Left lung (tissue), 10 donors: Measurements from ENCODE around the gene KIAA1143. TPM values are rescaled to one million over a fixed set of nuclear protein-coding genes. Genes with fewer than 3 reads are reported as not detected.

Experiments used
- ATAC-seq: fragments of 200-7000 bp; cut with Tn5 transposase; one replicate; pipeline ENCODE4 v1.9.1; 2020; ENCODE audit warnings: moderate library complexity
- DNase-seq, 4 donors: peaks; one replicate each; pipeline ENCODE4 v3.0.0-alpha.2; 2013 to 2020
- H3K27ac ChIP-seq, 2 donors: fragments of 200-600 bp; sonication (generic) in 1 of 2; one replicate each; pipeline versions ENCODE4 v1.5.0 to v1.8.0; 2020 to 2021
- H3K27me3 ChIP-seq, 2 donors: fragments of 200-600 bp; sonication (generic) in 1 of 2; one replicate each; pipeline versions ENCODE4 v1.5.0 to v1.8.0; 2020 to 2021
- H3K36me3 ChIP-seq, 2 donors: fragments of 200-600 bp; sonication (generic) in 1 of 2; one replicate each; pipeline versions ENCODE4 v1.5.0 to v1.8.0; 2020 to 2021
- H3K4me1 ChIP-seq, 2 donors: fragments of 200-600 bp; one replicate each; pipeline ENCODE4 v1.8.0; 2021
- H3K4me3 ChIP-seq, 2 donors: fragments of 200-600 bp; sonication (generic) in 1 of 2; one replicate each; pipeline versions ENCODE4 v1.5.0 to v1.8.0; 2020 to 2021; ENCODE audit warnings: mild to moderate bottlenecking in 1 of 2
- H3K9me3 ChIP-seq, 2 donors: fragments of 200-600 bp; sonication (generic) in 1 of 2; one replicate each; pipeline versions ENCODE4 v1.5.0 to v1.8.0; 2020 to 2021
- CTCF ChIP-seq, 2 donors: fragments of 200-600 bp; sonication (generic) in 1 of 2; IDR thresholded peaks; one replicate each; pipeline versions ENCODE4 v1.5.0 to v1.8.0; 2021; ENCODE audit warnings: antibody characterized with exemption in 2 of 2
- intact Hi-C, 2 donors: fragments of 100-400 bp; cut with DNase I; formaldehyde crosslinking; loops; one replicate each; pipeline versions ENCODE4 v1.11.2 to v1.14.2; 2022
- polyA plus RNA-seq, 6 donors: library from polyadenylated mRNA; unstranded; fragments of 120-200 nt; gene quantifications; one replicate each; pipeline ENCODE4 v1.2.1, GENCODE V29; 2013; ENCODE audit not compliant: insufficient read length in 6 of 6
- total RNA-seq, 2 donors: library from RNA; stranded (reverse); fragmentation: NEBNext Ultra II Directional; extraction: Animal tissue kit (Norgen Biotek cat#: 25700); gene quantifications; one replicate each; pipeline ENCODE4 v1.2.1, GENCODE V29; 2021
- donor health status: DM: no; HTN: yes; CAD: no.
- donor health status: DM: no; HTN: no; CAD: no.

Gene KIAA1143
- total and polyA plus RNA-seq, 8 donors = 20.4 to 60.7 (median 53.6) TPM

- no peak overlapping the region for H3K4me3 ChIP-seq
- DNase-seq = no peak
- H3K27ac ChIP-seq = no peak overlapping the region
- TF ChIP-seq CTCF (IDR thresholded peaks at IDR 0.05) = no peak
- peaks cover 15 to 100% of the 10 kb centered on the region in 2 donors for H3K9me3 ChIP-seq
- intact Hi-C loops = no loop called here
- no peaks in the 10 kb centered on the region for H3K4me1 ChIP-seq
- H3K36me3 ChIP-seq = peaks cover 0 to 56% of the 10 kb centered on the region in 2 donors
- no peaks in the 10 kb centered on the region for H3K27me3 ChIP-seq
- ATAC-seq = no peak
Observed at GRCh38 chr3:44722103-44722401, 39.4 kb downstream of the KIAA1143 start.

- peaks cover 15 to 100% of the 10 kb centered on the region in 2 donors for H3K9me3 ChIP-seq
- intact Hi-C loops = no loop called here
Observed at GRCh38 chr3:44721231-44722102, 40.0 kb downstream of the KIAA1143 start.

GRCh38 chr3:44712455-44713075 is 48.9 kb downstream of the KIAA1143 start, which contains the start of gene ZNF502:
ZNF502 (plus strand) TSS chr3:44712660; CDS start chr3:44720262, 7,602 bp downstream.
- peak within 1 kb of the TSS; percentile 59 to 65 for H3K27ac ChIP-seq
- ATAC-seq (peak; percentile 99), DNase-seq (peak; percentile 83 to 94 (median 88))
- peaks cover 0 to 26% of the 10 kb centered on the region in 2 donors for H3K36me3 ChIP-seq
- H3K9me3 ChIP-seq = peaks cover 0 to 76% of the 10 kb centered on the region in 2 donors
- H3K4me1 ChIP-seq = no peaks in the 10 kb centered on the region
- intact Hi-C loops = no loop called here
- H3K27me3 ChIP-seq = peaks cover 0 to 9% of the 10 kb centered on the region in 2 donors
- peak in 1 of 2 donors; percentile 43 for TF ChIP-seq CTCF (IDR thresholded peaks at IDR 0.05)
- H3K4me3 ChIP-seq = peak within 1 kb of the TSS; percentile 50 to 71

More at GRCh38 chr3:44721231-44722102, 40.0 kb downstream of the KIAA1143 start:
- no peak for TF ChIP-seq CTCF (IDR thresholded peaks at IDR 0.05)
- H3K36me3 ChIP-seq = peaks cover 0 to 56% of the 10 kb centered on the region in 2 donors
- no peaks in the 10 kb centered on the region for H3K4me1 ChIP-seq
- H3K27me3 ChIP-seq = no peaks in the 10 kb centered on the region
- ATAC-seq (no peak), DNase-seq (no peak)
- H3K4me3 ChIP-seq = no peak overlapping the region
- no peak overlapping the region for H3K27ac ChIP-seq

Other genes starting within 250 kb of the KIAA1143 start
- 1 to 10 TPM; 4.0 to 6.0 TPM for gene ZKSCAN7, start 206.4 kb downstream of the KIAA1143 start, total RNA-seq
- gene ZKSCAN7, start 206.4 kb downstream of the KIAA1143 start, polyA plus RNA-seq = 10 to 100 TPM; 15.9 to 19.1 (median 18.2) TPM
- 1 to 10 TPM; 2.8 to 4.9 TPM for gene ZNF660, start 176.7 kb downstream of the KIAA1143 start, total RNA-seq
- gene ZNF660, start 176.7 kb downstream of the KIAA1143 start, polyA plus RNA-seq = 10 to 100 TPM; 15.3 to 27.9 (median 22.2) TPM
- 10 to 100 TPM; 13.1 to 14.1 TPM for gene ZNF197, start 136.6 kb downstream of the KIAA1143 start, total RNA-seq
- 10 to 100 TPM; 33.7 to 37.0 (median 36.6) TPM for gene ZNF197, start 136.6 kb downstream of the KIAA1143 start, polyA plus RNA-seq
- gene ZNF35, start 112.9 kb downstream of the KIAA1143 start, total RNA-seq = 1 to 10 TPM; 8.4 to 9.2 TPM
- gene ZNF35, start 112.9 kb downstream of the KIAA1143 start, polyA plus RNA-seq = 10 to 100 TPM; 10.4 to 13.3 (median 11.4) TPM
- 1 to 10 TPM; 3.6 to 3.9 TPM for gene ZNF502, start 49.0 kb downstream of the KIAA1143 start, total RNA-seq
- 10 to 100 TPM; 11.8 to 13.6 (median 12.5) TPM for gene ZNF502, start 49.0 kb downstream of the KIAA1143 start, polyA plus RNA-seq
- gene ZNF501, start 32.0 kb downstream of the KIAA1143 start, total RNA-seq = 1 to 10 TPM; 4.4 to 5.3 TPM
- gene ZNF501, start 32.0 kb downstream of the KIAA1143 start, polyA plus RNA-seq = 10 to 100 TPM in 1 of 6 donors, 1 to 10 TPM in 5; 9.1 to 10.2 (median 9.7) TPM
- 1 to 10 TPM; 1.8 to 3.9 TPM for gene KIF15, start 175 bp upstream of the KIAA1143 start, total RNA-seq
- gene KIF15, start 175 bp upstream of the KIAA1143 start, polyA plus RNA-seq = 10 to 100 TPM; 16.5 to 51.3 (median 28.6) TPM
- 10 to 100 TPM; 14.2 to 18.4 TPM for gene TMEM42, start 100.3 kb upstream of the KIAA1143 start, total RNA-seq
- gene TMEM42, start 100.3 kb upstream of the KIAA1143 start, polyA plus RNA-seq = 10 to 100 TPM; 20.4 to 26.0 (median 23.4) TPM
- gene TGM4, start 113.0 kb upstream of the KIAA1143 start, total RNA-seq = not detected
- under 1 TPM in 5 of 6 donors, not detected in 1; 0.06 to 0.14 (median 0.06) TPM for gene TGM4, start 113.0 kb upstream of the KIAA1143 start, polyA plus RNA-seq
- gene ZDHHC3, start 214.6 kb upstream of the KIAA1143 start, total RNA-seq = 100 to 1,000 TPM in 1 of 2 donors, 10 to 100 TPM in 1; 86.8 to 129 TPM
- gene ZDHHC3, start 214.6 kb upstream of the KIAA1143 start, polyA plus RNA-seq = 100 to 1,000 TPM; 104 to 134 (median 123) TPM
- 10 to 100 TPM; 33.2 to 34.8 TPM for gene EXOSC7, start 214.6 kb upstream of the KIAA1143 start, total RNA-seq
- gene EXOSC7, start 214.6 kb upstream of the KIAA1143 start, polyA plus RNA-seq = 10 to 100 TPM; 59.6 to 76.2 (median 64.5) TPM